Panc1 (cell line): ENCODE measurements around the gene PTEN. TPM values are rescaled to one million over a fixed set of nuclear protein-coding genes. Genes with fewer than 3 reads are reported as not detected.

Experiments
- ATAC-seq: fragments of 200-7000 bp; cut with Tn5 transposase; 2 replicates; pipeline ENCODE4 v1.9.1; 2020; ENCODE audit warnings: mild to moderate bottlenecking, moderate library complexity
- BruUV-seq: library from RNA; stranded (reverse); fragments of 400-500 nt; replicated peaks from 2 replicates; lab custom pipeline; 2021; lab: Mats Ljungman, UMichigan
- CTCF ChIA-PET: fragments of 300-600 bp; sonication (Branson Sonifier 250); formaldehyde crosslinking; loops from one replicate; lab custom pipeline; 2022; ENCODE audit warnings: antibody characterized with exemption; lab: Charles Lee
- POLR2A ChIA-PET: fragments of 300-600 bp; sonication (Branson Sonifier 250); formaldehyde crosslinking; loops from one replicate; lab custom pipeline; 2022; ENCODE audit warnings: antibody characterized with exemption; lab: Charles Lee
- DNase-seq: peaks from one replicate; pipeline ENCODE4 v3.0.0-alpha.2; 2010; ENCODE audit warnings: low read depth, low spot score
- H3K27ac ChIP-seq: 2 replicates; pipeline ENCODE4 v1.5.1; 2011; ENCODE audit warnings: mild to moderate bottlenecking, low read length, inconsistent platforms
- H3K27me3 ChIP-seq: fragments of 200-500 bp; sonication (Bioruptor generic); 2 replicates; pipeline ENCODE4 v1.6.0; 2014; ENCODE audit warnings: low read length, inconsistent platforms; ENCODE audit not compliant: control insufficient read depth, insufficient read depth
- H3K36me3 ChIP-seq: fragments of 200-500 bp; sonication (Bioruptor generic); 2 replicates; pipeline ENCODE4 v1.5.1; 2014; ENCODE audit warnings: inconsistent platforms, mild to moderate bottlenecking, low read length, moderate library complexity; ENCODE audit not compliant: control insufficient read depth, insufficient read depth
- H3K4me1 ChIP-seq: 2 replicates; pipeline ENCODE4 v1.5.1; 2011; ENCODE audit warnings: inconsistent platforms, mild to moderate bottlenecking, low read length, moderate library complexity; ENCODE audit not compliant: control insufficient read depth, insufficient read depth
- H3K4me3 ChIP-seq, 2 experiments: 2 replicates each; pipeline ENCODE4 v1.5.1; 2011 to 2012; ENCODE audit warnings: low read depth in 2 of 2, low read length in 2 of 2, mild to moderate bottlenecking in 2 of 2, inconsistent platforms in 1 of 2, moderate library complexity in 1 of 2
- H3K9me3 ChIP-seq: fragments of 200-500 bp; sonication (Bioruptor generic); 2 replicates; pipeline ENCODE4 v1.5.1; 2014; ENCODE audit warnings: low read depth, mild to moderate bottlenecking, inconsistent platforms, low read length, moderate library complexity; ENCODE audit not compliant: control insufficient read depth, insufficient read depth
- POLR2AphosphoS5 ChIP-seq: IDR thresholded peaks from 2 replicates; pipeline ENCODE4 v1.6.1; 2012; ENCODE audit warnings: mild to moderate bottlenecking, low read depth, low read length, moderate library complexity
- SIN3A ChIP-seq: IDR thresholded peaks from 2 replicates; pipeline ENCODE4 v1.6.1; 2012; ENCODE audit warnings: low read depth, mild to moderate bottlenecking, low read length, moderate library complexity, borderline replicate concordance; ENCODE audit not compliant: insufficient read depth
- TCF7L2 ChIP-seq: IDR thresholded peaks from 2 replicates; pipeline ENCODE4 v1.6.1; 2011; ENCODE audit warnings: mild to moderate bottlenecking, low read depth, low read length, inconsistent platforms
- in situ Hi-C: cut with HindIII; loops from 2 replicates; pipeline ENCODE4 v1.10.0; 2016; ENCODE audit warnings: low sequenced_read_pairs, low pct_unique_long_range_greater_than_20kb
- intact Hi-C: fragments of 100-400 bp; cut with micrococcal nuclease; formaldehyde crosslinking; loops from one replicate; pipeline ENCODE4 v1.10.0; 2022; ENCODE audit not compliant: unreplicated experiment
- total RNA-seq: library from RNA; stranded (reverse); gene quantifications from one replicate; pipeline ENCODE4 v1.2.1, GENCODE V29; 2021; ENCODE audit not compliant: unreplicated experiment
- TF ChIP-seq, protein P1 (sequence below), 2 experiments: IDR thresholded peaks; 2 replicates each; pipeline ENCODE4 v1.6.1; 2011 to 2012; ENCODE audit warnings: low read depth in 2 of 2, control low read depth in 1 of 2, low read length in 1 of 2, mild to moderate bottlenecking in 1 of 2, moderate library complexity in 1 of 2; ENCODE audit not compliant: insufficient read depth in 1 of 2
- TF ChIP-seq, protein P2 (sequence below): fragments of 450-650 bp; IDR thresholded peaks from 2 replicates; pipeline ENCODE4 v1.5.1; 2017; ENCODE audit warnings: mild to moderate bottlenecking

The PTEN gene
- total RNA-seq, 1 experiment from 2014 or later: 88.9 TPM

DNA sequence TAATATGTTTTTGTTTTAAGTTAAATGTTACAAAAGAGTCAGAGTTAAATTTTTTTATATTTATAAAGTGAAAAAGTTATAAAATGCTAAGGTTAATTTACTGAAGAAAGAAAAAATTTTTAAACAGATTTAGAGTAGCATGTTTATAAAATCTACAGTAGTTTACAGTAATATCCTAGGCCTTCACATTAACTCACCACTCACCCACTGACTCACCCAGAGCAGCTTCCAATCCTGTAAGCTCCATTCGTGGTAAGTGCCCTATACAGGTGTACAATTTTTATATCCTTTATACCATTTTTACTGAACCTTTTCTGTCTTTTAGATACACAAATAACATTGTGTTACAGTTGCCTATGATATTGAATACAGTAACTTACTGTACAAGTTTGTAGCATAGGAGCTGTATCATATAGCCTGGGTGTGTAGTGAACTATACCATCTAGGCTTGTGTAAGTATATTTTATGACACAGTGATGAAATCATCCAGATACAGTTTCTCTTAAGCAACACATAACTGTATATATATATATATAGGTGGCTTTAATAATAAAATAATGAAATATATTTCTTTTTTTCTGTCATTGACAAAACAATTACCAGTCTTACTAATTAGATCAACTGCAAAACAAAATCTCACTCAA, 79.6 kb downstream of the PTEN start:
- intact Hi-C loops: no loop called here
- H3K4me1 ChIP-seq: peaks cover 4% of the 10 kb centered on the region
- H3K36me3 ChIP-seq: peaks cover 3% of the 10 kb centered on the region; the same call in 1 of the 2 replicates
- no peak for ATAC-seq
- H3K27ac ChIP-seq: no peak overlapping the region
- TF ChIP-seq, protein P1, sequence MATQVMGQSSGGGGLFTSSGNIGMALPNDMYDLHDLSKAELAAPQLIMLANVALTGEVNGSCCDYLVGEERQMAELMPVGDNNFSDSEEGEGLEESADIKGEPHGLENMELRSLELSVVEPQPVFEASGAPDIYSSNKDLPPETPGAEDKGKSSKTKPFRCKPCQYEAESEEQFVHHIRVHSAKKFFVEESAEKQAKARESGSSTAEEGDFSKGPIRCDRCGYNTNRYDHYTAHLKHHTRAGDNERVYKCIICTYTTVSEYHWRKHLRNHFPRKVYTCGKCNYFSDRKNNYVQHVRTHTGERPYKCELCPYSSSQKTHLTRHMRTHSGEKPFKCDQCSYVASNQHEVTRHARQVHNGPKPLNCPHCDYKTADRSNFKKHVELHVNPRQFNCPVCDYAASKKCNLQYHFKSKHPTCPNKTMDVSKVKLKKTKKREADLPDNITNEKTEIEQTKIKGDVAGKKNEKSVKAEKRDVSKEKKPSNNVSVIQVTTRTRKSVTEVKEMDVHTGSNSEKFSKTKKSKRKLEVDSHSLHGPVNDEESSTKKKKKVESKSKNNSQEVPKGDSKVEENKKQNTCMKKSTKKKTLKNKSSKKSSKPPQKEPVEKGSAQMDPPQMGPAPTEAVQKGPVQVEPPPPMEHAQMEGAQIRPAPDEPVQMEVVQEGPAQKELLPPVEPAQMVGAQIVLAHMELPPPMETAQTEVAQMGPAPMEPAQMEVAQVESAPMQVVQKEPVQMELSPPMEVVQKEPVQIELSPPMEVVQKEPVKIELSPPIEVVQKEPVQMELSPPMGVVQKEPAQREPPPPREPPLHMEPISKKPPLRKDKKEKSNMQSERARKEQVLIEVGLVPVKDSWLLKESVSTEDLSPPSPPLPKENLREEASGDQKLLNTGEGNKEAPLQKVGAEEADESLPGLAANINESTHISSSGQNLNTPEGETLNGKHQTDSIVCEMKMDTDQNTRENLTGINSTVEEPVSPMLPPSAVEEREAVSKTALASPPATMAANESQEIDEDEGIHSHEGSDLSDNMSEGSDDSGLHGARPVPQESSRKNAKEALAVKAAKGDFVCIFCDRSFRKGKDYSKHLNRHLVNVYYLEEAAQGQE (IDR thresholded peaks at IDR 0.05; ENCODE audit: insufficient read depth in 1 of 2, low read depth in 2 of 2, low read length in 1 of 2): no peak
- TF ChIP-seq, protein P2, sequence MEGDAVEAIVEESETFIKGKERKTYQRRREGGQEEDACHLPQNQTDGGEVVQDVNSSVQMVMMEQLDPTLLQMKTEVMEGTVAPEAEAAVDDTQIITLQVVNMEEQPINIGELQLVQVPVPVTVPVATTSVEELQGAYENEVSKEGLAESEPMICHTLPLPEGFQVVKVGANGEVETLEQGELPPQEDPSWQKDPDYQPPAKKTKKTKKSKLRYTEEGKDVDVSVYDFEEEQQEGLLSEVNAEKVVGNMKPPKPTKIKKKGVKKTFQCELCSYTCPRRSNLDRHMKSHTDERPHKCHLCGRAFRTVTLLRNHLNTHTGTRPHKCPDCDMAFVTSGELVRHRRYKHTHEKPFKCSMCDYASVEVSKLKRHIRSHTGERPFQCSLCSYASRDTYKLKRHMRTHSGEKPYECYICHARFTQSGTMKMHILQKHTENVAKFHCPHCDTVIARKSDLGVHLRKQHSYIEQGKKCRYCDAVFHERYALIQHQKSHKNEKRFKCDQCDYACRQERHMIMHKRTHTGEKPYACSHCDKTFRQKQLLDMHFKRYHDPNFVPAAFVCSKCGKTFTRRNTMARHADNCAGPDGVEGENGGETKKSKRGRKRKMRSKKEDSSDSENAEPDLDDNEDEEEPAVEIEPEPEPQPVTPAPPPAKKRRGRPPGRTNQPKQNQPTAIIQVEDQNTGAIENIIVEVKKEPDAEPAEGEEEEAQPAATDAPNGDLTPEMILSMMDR: no peak
- TF ChIP-seq SIN3A (no peak), TCF7L2 (no peak), POLR2AphosphoS5 (no peak)
- ChIA-PET CTCF (no interaction called here), POLR2A (no interaction called here)
- no TSS peak for BruUV-seq
- no peaks in the 10 kb centered on the region for H3K9me3 ChIP-seq
- no peak for DNase-seq
- no peaks in the 10 kb centered on the region for H3K27me3 ChIP-seq
- no peak overlapping the region for H3K4me3 ChIP-seq
- in situ Hi-C loops: no loop called here

DNA sequence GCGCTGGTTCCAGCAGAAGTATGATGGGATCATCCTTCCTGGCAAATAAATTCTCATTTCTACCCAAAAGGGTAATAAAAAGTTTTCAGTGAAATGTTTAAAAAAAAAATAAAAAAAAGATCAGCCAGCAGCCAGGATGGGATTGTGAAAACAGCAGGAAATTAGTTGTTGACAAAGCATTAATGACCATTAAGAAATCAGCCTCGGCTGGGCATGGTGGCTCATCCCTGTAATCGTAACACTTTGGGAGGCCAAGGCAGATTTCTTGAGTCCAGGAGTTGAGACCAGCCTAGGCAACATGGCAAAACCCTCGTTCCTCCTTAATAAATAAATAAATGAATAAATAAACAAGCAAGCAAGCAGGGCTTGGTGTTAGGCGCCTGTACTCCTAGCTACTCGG, 82.6 kb downstream of the PTEN start:
- no peaks in the 10 kb centered on the region for H3K4me1 ChIP-seq
- no peak for ATAC-seq
- no peak for DNase-seq
- no TSS peak for BruUV-seq
- peaks cover 3% of the 10 kb centered on the region; the same call in 1 of the 2 replicates for H3K36me3 ChIP-seq
- no peak overlapping the region for H3K27ac ChIP-seq
- in situ Hi-C loops: no loop called here
- intact Hi-C loops: no loop called here
- ChIA-PET POLR2A (no interaction called here), CTCF (no interaction called here)
- no peak overlapping the region for H3K4me3 ChIP-seq
- TF ChIP-seq, protein P2: no peak
- TF ChIP-seq POLR2AphosphoS5: no peak
- TF ChIP-seq, protein P1 (IDR thresholded peaks at IDR 0.05; ENCODE audit: insufficient read depth in 1 of 2, low read depth in 2 of 2, low read length in 1 of 2): no peak
- no peak for TF ChIP-seq SIN3A
- no peak for TF ChIP-seq TCF7L2
- no peaks in the 10 kb centered on the region for H3K27me3 ChIP-seq
- no peaks in the 10 kb centered on the region for H3K9me3 ChIP-seq
